ENCODE results near the gene ZWILCH.
A peak's percentile ranks its signal among the peaks of the same experiment; 100 is the strongest.

The ZWILCH gene

GRCh38 chr15:66558271-66558670, 53.1 kb downstream of the ZWILCH start:
- no peak for DNase-seq

DNA sequence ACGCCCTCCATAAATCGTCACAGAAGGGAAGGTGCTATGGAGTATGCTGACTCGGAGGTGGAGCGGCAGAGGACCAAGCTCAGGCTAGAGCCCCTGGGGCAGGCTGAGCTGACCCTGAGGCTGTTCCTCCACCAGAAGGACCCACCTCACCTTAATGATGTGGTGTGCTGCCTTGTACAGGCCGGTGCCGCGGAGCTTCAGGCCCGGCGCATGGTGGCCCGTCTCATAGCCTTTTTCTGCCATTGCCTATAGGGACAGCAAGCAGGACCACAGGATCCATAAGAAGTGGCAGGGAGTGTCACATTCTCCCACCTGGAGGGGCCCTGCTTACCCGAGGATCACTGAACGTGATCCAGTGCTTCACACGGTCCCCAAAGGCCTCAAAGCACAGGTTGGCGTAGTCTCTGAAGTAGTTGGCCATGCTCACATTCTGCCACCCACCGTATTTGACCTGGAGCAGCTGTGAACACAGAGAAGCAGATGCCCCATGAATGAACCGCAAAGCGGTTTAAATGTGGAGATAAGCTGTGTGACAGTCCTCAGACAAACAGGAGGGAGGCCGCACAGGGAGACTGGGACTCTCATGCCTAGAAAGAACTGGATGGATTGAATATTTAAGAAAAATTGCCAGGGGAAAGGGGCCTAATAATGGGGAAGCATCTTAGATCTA, 55.9 kb downstream of the ZWILCH start:
- no peak for DNase-seq

DNA sequence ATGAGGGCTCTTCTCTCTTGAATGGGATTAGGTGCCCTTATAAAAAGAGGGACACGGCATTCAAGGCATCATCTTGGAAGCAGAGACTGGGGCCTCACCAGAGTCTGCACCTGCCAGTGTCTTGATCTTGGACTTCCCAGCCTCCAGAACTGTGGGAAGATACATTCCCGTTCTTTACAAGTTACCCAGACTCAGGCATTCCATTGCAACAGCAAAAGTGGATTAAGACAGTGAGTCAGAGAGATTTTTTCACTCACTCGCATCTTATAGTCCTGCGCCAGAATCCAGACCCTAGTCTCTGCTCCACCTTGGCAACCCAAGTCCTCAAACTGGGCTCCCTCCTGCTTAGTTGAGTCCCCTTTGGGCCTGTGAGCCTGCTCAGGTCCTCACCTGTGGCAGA, 58.0 kb downstream of the ZWILCH start:
- no peak for DNase-seq

GRCh38 chr15:66563566-66564110, 58.5 kb downstream of the ZWILCH start:
- no peak for DNase-seq

DNA sequence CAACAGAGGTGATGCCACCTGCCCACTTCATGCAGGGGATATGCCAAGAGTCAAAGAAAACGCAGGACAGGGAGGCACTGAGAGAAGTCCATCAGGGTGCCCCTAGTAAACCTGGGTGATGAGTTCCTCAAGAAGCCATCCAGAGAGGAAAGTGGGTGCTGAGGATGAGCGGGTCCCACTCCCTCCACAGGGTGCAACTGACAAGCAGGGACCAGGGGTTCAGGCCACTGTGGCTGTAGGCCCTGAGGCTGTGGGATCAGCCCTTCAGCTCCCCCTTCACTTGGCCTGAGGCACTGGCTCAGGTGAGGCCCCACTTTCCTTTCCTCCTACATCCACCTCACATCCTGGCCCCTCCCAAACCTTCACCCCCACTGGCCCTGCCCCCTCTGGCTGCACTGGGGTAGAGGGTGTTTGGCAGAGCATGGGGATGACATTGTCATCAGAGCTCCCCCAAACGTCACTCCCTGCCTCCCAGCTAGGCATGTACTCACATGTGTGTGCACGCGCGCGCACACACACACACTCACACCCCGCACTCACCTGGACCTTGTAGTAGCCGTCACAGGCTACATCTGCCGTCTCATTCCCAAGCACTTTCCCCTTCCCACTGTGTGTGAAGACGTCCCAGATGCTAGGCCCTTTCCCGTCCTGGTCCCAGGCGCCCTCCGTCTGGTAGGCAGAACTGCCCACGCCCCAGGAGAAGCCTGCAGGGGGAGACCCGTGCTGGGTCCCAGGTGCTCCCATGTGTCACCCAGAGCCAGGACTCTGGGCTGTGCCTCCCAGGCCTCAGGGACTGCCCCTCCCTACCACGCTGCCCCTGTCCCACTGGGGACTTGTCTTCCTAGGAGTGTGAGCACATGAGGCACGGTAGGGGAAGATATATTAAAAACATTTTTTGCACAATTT, 59.3 kb downstream of the ZWILCH start:
- DNase-seq: no peak

DNA sequence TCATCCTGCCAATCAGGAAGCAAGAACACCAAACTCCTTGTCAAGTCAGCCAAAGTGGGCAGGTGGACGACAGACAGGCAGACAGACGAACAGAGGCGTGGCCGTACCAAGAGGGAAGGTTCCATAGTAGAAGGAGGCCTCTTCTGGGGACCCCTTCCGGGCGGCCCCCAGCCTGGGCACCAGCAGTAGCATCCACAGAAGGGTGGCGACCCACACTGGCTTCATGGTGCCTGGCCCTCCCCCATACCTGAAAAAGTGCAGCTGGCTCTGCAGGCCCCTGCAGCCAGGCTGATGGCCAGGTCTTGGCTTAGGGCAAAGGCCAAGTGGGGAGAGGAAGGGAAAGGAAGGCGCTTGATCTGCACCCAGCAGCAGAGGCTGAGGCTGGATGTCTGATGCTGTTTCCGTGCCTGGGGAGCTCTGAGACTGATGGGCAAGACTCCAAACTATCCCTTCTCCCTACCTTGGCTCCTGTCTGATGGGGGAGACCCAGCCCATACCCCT, 60.1 kb downstream of the ZWILCH start:
- no peak for DNase-seq

- DNase-seq: no peak
Observed at GRCh38 chr15:66565741-66566144, 60.6 kb downstream of the ZWILCH start, which contains the start of gene LCTL. Gene LCTL (minus strand): TSS chr15:66565998. CDS start chr15:66565365, 633 bp downstream.

DNA sequence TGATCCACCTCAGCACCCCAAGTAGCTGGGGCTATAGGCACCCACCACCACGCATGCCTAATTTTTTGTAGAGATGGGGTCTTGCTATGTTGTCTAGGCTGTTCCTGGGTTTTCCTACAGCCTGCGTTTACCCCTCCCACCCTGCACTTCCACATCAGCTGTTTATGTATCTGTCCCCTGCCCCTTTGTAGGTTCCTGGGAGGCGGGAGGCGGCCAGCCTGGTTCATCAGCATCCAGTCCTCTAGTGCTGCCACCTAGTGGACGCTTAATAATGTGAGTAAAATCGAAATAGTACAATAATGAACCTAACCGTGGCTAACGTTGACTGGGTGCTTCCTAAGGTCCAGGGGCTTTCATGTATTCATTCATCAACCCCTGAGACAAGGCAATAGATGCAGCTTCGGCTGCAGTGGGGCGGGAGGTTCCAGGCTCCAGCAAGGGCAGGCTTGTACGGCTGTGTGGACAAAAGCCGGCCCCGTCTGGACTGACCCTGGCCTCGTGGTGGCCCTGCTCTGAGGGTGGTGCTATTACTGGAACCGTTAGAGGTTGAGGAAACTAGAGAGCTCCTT, 61.9 kb downstream of the ZWILCH start:
- peak; percentile 53 to 66 for DNase-seq

GRCh38 chr15:66567897-66568296, 62.8 kb downstream of the ZWILCH start:
- DNase-seq: no peak

- DNase-seq: no peak
Observed at GRCh38 chr15:66569461-66570137, 64.5 kb downstream of the ZWILCH start.

GRCh38 chr15:66570327-66570726, 65.2 kb downstream of the ZWILCH start:
- no peak for DNase-seq

DNA sequence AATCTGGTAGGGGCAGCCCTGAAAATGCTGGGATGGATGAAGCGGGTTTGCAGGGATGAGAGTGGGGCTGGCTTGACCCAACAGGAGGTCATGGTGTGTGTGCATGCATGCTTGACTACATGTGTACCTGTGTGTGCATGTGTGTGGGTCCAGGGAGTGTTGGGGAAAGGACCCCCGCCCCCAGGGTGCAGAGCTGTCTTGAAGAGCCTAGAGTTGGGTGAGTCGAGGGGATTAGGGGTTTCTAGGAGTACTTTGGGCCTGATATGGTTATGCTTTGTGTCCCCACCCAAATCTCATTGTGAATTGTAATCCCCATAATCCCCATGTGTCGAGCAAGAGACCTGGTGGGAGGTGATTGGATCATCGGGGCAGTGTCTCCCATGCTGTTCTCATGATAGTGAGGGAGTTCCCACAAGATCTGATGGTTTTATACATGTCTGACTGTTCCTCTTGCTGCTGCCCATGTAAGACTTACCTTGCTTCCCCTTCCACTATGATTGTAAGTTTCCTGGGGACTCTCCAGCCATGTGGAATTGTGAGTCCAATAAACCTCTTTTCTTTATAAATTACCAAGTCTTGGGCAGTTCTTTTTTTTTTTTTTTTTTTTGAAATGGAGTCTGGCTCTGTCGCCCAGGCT, 65.8 kb downstream of the ZWILCH start:
- no peak for DNase-seq

GRCh38 chr15:66572146-66572545, 67.0 kb downstream of the ZWILCH start:
- no peak for DNase-seq

DNA sequence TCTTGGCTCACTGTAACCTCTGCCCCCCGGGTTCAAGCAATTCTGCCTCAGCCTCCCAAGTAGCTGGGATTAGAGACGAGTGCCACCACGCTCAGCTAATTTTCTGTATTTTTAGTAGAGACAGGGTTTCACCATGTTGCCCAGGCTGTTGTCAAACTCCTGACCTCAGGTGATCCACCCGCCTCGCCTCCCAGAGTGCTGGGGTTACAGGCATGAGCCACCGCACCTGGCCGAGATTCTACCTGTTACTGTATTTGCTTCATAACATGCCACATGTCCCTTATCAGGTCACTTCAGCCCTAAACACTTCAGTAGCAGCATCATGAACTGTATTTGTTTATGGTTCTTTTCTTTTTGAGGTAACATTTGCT, 68.2 kb downstream of the ZWILCH start:
- DNase-seq: no peak

GRCh38 chr15:66573719-66574595, 68.8 kb downstream of the ZWILCH start:
- DNase-seq: no peak

GRCh38 chr15:66574596-66574950, 69.4 kb downstream of the ZWILCH start:
- no peak for DNase-seq

- no peak for DNase-seq
Observed at GRCh38 chr15:66578286-66578875, 73.3 kb downstream of the ZWILCH start.

- DNase-seq: no peak
Observed at GRCh38 chr15:66580643-66581042, 75.5 kb downstream of the ZWILCH start.

DNA sequence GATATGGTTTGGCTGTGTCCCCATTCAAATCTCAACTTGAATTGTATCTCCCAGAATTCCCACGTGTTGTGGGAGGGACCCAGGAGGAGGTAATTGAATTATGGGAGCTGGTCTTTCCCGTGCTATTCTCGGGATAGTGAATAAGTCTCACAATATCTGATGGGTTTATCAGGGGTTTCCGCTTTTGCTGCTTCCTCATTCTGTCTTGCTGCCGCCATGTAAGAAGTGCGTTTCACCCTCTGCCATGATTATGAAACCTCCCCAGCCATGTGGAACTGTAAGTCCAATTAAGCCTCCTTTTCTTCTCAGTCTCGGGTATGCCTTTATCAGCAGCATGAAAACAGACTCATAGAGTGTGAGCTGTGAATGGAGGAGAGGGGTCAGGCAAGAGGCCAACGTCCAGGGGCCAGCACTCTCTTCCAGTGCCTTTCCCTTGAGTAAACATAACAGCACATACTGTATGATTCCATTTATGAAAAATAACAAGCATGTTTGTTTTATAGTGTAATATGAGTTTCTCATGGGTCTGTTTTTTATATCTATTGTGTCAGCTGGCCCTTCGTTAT, 76.9 kb downstream of the ZWILCH start:
- DNase-seq: no peak

GRCh38 chr15:66586155-66586976, 81.2 kb downstream of the ZWILCH start:
- DNase-seq: no peak
